HG02571 (cell line): ENCODE results near the gene ZMAT1.
"Not testable (repeated sequence)": the region's sequence is repeated elsewhere in the genome, so short reads cannot be mapped to it uniquely, and the experiment has no call there.

Source experiments
- ATAC-seq: cut with Tn5 transposase; IDR thresholded peaks from one replicate; pipeline ENCODE4 v1.9.1; 2021; ENCODE audit warnings: mild to moderate bottlenecking, moderate library complexity; ENCODE audit not compliant: unreplicated experiment

ZMAT1 gene

DNA sequence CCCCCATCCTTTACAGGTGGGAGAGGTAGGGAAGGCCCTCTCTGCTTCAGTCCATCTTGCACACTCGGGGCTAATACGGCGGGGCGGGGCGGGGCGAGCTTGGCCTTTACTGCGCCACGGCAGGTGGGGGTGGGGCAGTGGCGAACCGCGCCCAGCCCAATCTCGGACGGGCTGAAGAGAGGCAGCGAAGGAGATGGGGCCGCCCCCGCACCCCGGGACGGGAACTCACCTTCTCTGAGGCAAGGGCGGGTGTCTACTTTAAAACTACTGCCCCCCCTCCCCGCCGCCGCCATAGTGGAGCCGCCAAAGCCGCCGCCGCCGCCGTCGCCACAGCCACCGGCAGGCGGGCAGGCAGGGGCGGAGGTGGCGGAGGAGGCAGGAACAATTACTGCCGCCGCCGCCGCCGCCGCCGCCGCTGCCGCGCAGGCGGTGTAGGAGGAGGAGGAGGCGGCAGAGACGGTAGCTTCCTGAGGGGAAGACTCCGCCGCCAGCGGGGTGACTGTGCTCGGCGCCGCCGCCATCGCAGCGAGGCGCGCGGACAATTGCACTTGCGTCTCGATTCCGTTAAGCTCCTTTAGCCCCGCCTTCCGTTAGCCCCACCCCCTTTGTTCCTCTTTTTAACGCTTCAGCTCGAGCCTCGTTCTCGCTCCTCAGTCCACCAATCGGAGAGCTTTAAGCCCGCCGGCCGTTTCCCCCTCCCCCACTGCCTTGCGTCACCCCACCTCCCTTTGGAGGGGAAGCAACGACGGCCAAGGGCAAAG, at the start of gene ZMAT1:
Gene ZMAT1, minus strand, starts transcription at position 540 of the 761 bp plus-strand sequence. Its CDS starts 19 bp downstream, at position 521.
- ATAC-seq = peak; percentile 82

- ATAC-seq = no peak
Observed at GRCh38 chrX:101977106-101977505, 45.3 kb upstream of the ZMAT1 start.

GRCh38 chrX:101973066-101973465, 41.2 kb upstream of the ZMAT1 start:
- no peak for ATAC-seq

DNA sequence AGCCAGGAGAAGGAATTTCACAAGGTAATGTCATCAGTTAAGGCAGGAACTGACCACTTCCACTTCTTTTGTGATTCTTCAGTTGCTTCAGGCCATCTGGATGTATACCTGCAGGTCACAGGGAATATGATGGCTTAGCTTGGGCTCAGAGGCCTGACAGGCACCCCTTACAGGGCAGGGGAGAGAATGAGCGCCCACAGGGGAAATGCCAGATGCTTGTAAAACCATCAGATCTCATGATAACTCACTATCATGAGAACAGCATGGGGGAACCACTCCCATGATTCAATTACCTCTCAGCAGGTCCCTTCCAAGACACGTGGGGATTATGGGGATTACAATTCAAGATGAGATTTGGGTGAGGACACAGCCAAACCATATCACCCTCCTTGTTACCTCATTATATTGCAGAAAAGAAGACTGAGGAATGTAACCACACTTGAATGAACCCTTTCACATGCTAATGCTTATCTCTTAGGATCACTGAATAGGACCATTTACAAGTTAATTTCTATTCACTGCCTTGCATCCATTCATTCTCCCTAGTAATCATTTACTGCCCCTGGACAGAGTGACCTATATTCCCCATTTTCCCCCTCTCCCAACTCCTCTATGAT, 33.2 kb upstream of the ZMAT1 start:
- ATAC-seq = not testable (repeated sequence)

- no peak for ATAC-seq
Observed at GRCh38 chrX:101958139-101958538, 26.3 kb upstream of the ZMAT1 start.

DNA sequence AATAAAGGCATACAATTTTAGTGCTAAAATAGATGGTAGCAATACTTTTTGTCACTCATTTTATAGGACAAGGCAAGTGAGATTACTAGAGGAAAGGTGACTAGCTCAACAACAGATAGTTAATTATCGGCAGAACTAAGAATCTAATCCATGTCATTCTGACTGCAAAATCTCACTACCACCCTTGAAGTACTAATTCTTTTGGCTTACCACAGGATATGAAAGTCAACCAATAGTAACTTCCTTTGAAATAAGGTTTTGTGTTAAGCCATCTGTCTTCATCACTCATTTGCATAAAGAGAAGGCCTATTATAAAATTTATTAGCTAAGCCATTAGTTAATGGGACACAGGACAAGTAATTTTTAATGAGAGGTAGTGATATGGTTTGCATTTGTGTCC, 25.3 kb upstream of the ZMAT1 start:
- ATAC-seq = no peak

GRCh38 chrX:101956556-101956955, 24.7 kb upstream of the ZMAT1 start:
- no peak for ATAC-seq

GRCh38 chrX:101950581-101950980, 18.8 kb upstream of the ZMAT1 start:
- no peak for ATAC-seq

GRCh38 chrX:101932249-101932570, 383 bp upstream of the ZMAT1 start:
- ATAC-seq = no peak

DNA sequence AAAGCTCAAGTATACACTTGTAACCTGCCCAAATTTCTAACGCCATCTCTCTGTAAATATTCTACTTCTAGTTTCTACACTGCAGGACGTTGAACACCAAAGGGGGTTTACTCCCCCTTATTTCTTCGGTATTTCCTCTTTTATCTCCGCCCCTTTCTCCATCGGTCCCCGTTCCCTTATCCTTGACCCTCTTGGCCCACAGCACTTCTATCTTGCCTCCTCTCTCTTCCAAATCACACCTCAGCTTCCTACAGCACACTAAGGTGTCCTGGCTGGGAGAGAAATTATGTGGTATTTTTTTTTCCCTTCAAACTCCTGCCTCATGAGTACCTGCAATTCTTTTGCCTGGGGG, 715 bp downstream of the ZMAT1 start:
- peak; percentile 1 for ATAC-seq

DNA sequence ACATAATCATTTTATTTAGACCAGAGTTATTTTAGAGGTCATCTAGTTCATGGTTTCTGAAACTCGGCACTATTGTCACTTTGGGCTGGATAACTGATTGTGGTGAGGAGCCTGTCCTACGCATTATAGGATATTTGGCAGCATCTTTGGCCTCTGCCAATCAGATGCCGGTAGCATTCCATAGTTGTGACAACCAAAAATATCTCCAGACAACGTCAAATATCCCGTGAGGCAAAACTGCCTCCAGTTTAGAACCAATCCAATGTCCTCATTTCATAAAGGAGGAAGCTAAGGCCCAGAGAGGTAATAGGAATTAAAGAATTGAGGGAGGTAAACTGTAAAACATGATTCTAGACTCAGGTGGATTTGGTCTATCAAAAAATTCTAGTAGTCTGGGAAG, 6.1 kb downstream of the ZMAT1 start:
- ATAC-seq = no peak

DNA sequence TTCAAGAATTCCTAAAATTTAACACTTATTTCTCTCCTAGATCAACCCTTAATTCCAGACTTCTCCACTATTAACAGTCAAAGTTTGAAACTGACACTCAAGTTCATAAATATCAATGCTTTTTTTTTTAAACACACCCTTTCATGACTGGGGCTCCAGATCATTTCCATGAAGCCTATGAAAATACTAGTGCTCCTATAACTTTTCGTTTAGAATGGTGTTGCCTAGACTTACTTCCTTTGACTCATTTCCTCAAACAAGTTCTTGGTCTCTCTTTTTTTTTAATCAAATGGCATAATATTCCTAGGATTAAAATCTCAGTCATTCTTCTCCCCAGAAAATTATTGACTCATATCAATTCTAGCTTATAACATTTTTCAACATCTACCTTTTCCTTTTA, 13.1 kb downstream of the ZMAT1 start:
- no peak for ATAC-seq

DNA sequence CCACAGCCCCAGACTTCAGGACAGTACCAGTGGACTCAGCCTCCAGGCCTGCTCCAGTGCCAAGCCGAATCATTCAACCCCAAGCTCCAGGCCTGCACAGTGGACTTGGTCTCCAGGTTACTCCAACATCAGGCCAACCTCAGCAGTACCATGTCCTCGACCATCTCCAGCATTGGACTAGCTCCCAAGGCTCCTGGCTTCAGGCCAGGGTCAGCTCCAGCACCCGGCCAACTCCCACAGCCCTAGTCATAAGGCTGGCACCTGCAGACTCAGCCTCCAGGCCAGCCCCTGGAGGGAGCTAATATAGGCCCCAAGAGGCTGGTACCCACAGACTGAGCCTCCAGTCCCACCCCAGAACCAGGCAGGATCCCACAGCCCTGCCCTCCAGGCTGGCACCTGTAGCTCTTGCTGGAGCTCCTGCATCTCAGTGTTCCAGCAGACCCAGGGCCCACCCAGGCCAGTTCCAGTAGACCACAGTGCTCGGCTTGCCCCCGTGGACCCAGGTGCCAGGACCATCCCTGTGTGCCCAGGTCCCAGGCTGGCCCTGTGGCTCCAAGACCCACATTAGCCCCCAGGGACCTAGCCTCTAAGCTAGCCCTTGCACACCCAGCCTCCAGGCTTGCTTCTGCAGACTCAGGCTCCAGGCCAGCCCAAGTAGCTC, 25.6 kb downstream of the ZMAT1 start:
- no peak for ATAC-seq

- ATAC-seq = no peak
Observed at GRCh38 chrX:101904996-101905395, 26.8 kb downstream of the ZMAT1 start.
